HG03095 (cell line): ENCODE results near the gene SLC6A12.

Experiments
- ATAC-seq: cut with Tn5 transposase; IDR thresholded peaks from one replicate; pipeline ENCODE4 v1.9.1; 2021; ENCODE audit warnings: moderate library complexity; ENCODE audit not compliant: unreplicated experiment

Gene SLC6A12

DNA sequence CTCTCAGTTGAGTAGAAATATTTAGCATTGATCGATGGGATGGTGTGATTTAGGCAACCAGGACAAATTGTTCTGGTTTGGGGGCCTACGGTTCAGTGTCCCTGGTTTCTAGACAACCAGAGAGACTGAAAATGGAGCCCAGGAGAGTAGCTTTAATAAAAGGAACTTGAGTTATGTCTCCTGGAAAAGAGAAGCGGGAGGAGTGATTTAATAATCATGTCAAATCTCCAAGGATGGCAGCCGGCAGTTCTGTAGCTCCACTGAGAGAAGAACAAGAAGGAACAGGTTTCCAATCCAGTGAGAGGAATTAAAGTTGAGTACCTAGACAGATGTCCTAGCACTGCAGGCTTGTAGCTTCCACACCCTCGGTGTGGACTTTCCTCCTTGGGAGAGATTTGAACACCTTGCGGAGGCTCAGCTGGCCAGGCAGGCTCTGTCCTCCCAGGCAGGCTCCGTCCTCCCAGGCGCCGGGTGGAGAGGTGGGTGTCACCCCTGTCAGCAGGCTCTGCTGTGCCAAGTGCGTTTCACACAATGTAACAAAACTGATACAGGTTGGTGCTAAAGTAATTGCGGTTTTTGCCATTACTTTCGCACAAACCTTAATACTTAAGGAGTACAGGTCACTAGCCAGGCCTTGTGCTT, 45.9 kb downstream of the SLC6A12 start:
- no peak for ATAC-seq

GRCh38 chr12:166425-167075, 47.4 kb downstream of the SLC6A12 start:
- ATAC-seq, result no peak

DNA sequence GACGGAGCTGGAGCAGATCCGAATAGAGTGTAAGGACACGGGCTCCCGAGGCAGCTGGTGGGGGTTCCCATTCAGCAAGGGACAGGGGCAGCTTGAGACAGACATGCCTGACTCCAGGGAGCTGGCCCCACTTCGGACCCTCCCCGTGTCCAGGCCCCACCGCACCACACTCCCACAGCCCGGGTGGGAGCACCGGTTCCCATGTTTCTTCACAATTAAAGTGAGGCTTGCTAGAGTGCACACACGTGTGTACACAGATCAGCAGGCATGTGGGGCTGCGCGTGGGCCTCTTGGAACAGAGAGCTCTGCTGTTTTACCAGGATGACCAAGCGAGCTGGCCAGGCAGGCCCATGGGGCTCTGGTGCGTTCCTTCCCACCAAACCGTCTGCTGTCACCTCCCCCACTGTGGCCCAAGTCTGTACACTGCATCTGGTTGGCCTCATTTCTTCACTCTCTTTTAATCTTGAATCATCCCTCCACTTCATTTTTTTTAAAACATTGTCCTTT, 48.0 kb downstream of the SLC6A12 start:
- ATAC-seq, result no peak

DNA sequence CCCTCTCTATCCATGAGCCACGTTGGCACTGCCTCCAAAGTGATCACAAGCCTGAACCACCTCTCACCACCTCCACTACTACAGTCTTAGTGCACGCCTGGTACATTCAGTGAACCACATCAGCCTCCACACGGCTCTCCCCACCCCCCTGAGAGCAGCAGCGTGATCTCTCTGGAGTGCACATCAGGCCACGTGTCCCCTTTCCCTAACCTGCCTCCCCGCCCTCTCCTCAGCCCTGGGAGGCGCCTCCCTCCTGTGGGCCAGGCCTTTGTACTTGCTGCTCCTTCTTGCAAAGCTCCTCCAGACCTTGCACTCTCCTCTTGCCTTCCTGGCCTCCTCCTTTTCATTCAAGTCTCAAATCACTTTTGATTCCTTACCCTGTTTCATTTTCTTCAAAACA, 49.8 kb downstream of the SLC6A12 start:
- no peak for ATAC-seq

- no peak for ATAC-seq
These were observed 50.5 kb downstream of the SLC6A12 start for GRCh38 chr12:163406-163986.

GRCh38 chr12:162467-163307, 51.3 kb downstream of the SLC6A12 start:
- ATAC-seq, result no peak

DNA sequence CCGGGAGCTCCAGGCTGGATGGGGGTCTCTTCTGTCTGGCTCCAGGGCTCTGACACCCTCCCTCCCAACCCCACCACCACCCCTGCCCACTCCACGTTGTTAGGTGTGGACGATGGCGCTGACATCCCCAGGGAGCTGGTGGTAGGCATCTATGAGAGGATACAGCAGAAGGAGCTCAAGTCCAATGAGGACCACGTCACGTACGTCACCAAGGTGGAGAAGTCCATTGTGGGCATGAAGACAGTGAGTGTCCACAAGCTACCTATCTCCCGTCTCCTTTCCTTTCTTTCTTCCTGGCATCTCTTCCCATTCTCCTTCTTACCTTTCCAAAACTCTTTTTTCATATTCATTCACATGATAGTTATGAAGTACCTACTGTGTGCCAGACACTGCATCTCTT, 52.1 kb downstream of the SLC6A12 start:
- ATAC-seq, result no peak

DNA sequence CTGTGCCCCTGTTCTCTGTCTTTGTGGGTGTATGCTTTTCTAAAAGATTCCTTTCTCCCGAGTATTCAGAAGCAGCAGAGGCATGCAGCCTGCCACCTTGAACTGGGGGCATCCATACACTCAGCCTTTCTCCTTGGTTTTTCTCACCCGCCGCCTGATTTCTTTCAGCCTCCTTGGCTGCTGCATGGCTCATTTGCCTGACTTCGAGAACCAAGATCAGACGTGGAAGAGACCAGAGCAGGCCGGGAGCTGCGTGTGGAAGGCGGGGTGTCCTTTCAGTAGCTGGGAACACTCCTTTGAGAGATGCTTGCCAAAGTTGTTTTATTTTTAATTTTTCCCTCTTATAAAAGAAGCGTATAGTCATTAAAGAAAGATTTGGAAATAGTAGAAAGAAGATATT, 53.1 kb downstream of the SLC6A12 start:
- no peak for ATAC-seq

DNA sequence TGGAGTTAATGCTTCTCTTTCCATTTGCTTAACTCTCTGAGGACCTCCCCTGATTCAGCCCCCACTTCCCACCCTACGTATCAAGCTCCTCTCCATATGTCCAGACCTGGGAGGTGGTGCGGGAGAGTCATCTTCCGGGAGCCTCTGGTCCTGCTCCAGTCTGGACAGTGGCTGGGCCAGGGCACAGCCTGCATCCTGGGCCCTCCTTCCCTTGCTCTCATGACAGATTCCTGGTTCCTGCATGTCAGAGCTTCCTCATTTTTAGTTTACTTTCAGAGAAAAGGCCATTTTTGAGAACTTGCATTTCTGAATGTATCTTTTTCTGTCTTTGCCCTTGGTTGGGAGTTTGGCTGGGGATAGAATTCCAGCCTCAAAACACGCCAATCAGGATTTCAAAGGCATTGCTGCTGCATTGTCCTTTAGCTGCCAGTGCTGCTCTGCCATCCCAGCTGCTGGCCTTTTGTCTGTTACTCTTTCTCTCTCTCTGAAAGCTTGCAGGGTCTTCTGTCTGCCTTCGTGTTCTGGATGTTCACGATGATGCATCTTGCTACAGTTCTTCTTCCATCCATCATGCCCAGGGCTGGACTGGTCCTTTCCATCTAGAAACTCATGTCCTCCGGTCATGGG, 54.7 kb downstream of the SLC6A12 start:
- ATAC-seq, result no peak

DNA sequence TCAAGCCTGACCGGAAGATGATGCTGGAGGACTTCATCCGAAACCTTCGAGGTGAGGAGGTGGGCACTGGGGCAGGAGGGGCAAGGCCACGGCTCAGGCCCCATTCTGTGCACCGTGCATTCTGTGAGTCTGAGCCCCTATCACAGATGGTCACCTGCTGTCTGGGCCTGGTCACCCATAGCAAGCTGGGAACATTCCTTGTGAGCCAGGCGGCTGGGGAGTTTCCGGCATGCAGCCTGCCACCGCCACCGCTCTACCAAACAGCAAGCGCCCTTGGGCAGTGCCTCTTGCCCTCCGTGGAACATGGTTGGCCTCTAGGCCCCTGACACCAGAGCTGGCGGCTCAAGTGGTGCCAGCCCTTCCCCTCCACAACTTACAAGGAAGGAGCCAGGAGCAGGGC, 56.3 kb downstream of the SLC6A12 start:
- no peak for ATAC-seq

GRCh38 chr12:156945-157344, 57.0 kb downstream of the SLC6A12 start:
- no peak for ATAC-seq

DNA sequence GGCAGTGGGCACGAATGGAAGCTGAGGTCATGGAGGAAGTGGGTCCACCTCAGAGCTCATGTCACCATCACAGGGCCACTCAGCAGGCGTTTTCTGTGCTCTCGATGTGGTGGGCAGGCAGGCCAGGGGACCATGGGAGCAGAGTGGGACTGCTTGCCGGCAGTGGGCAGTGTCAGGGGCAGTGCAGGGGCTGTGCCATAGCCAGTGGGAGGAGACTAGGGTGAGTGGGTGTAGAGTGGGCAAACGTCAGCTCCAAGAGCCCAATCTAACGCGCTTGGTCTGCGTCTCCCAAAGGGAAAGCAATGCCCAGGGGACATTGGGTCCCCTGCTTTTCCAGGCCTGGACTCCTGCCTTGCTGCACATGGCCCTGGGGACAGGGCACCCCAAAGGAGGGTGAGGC, 58.3 kb downstream of the SLC6A12 start:
- ATAC-seq, result no peak

- ATAC-seq, result no peak
These were observed 59.0 kb downstream of the SLC6A12 start for GRCh38 chr12:155006-155405.

DNA sequence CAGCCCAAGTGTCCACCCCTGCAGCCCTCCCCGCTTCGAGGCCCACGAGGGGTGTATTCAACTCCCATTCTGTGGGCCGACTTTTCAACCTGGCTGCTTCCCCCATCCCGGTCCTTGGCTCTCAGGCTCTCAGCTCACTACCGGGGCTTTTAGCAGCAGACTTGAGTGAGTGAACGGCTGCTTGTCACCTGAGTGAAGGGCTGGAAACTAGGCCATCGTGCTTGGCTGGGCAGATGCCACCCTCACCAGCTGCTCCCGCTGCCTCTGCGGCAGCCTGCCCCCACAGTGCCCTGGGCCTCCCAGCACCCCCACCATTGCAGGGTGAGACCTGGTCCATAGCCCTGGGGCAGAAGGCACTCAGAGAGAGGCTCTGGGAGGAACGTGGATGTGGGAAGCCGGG, 59.9 kb downstream of the SLC6A12 start:
- no peak for ATAC-seq

- no peak for ATAC-seq
These were observed 60.7 kb downstream of the SLC6A12 start for GRCh38 chr12:153080-153746.

GRCh38 chr12:152440-152839, 61.5 kb downstream of the SLC6A12 start:
- no peak for ATAC-seq

- ATAC-seq, result no peak
These were observed 62.4 kb downstream of the SLC6A12 start for GRCh38 chr12:151579-151978.

GRCh38 chr12:148676-149416, 65.1 kb downstream of the SLC6A12 start:
- ATAC-seq, result no peak

GRCh38 chr12:147242-147641, 66.7 kb downstream of the SLC6A12 start:
- ATAC-seq, result no peak
